NOMO-1 (cell line): ENCODE measurements around the gene KCNQ1.

Source experiments
- DNase-seq, 2 experiments: peaks; one replicate each; lab custom pipeline; 2025; ENCODE audit not compliant: unreplicated experiment in 2 of 2; lab: John Stamatoyannopoulos, UW

KCNQ1 gene

GRCh38 chr11:2825261-2825888, 380.6 kb downstream of the KCNQ1 start:
- DNase-seq: peak in 1 of 2 experiments; percentile 18

- DNase-seq: peak; percentile 78 to 86
Observed at GRCh38 chr11:2825889-2826678, 381.3 kb downstream of the KCNQ1 start.

- DNase-seq: peak; percentile 47 to 68
Observed at GRCh38 chr11:2826679-2827056, 381.9 kb downstream of the KCNQ1 start.

GRCh38 chr11:2827256-2827655, 382.4 kb downstream of the KCNQ1 start:
- DNase-seq: no peak

GRCh38 chr11:2827792-2828191, 383.0 kb downstream of the KCNQ1 start:
- DNase-seq: no peak

- DNase-seq: no peak
Observed at GRCh38 chr11:2828585-2829330, 383.9 kb downstream of the KCNQ1 start.

GRCh38 chr11:2830030-2830812, 385.4 kb downstream of the KCNQ1 start:
- DNase-seq: no peak

GRCh38 chr11:2830886-2831285, 386.1 kb downstream of the KCNQ1 start:
- DNase-seq: no peak

- no peak for DNase-seq
Observed at GRCh38 chr11:2831781-2832532, 387.1 kb downstream of the KCNQ1 start.

- DNase-seq: no peak
Observed at GRCh38 chr11:2832533-2833020, 387.8 kb downstream of the KCNQ1 start.

GRCh38 chr11:2833051-2833715, 388.4 kb downstream of the KCNQ1 start:
- DNase-seq: no peak

GRCh38 chr11:2833716-2834502, 389.1 kb downstream of the KCNQ1 start:
- no peak for DNase-seq

- no peak for DNase-seq
Observed at GRCh38 chr11:2834503-2835273, 389.9 kb downstream of the KCNQ1 start.

- no peak for DNase-seq
Observed at GRCh38 chr11:2835296-2835695, 390.5 kb downstream of the KCNQ1 start.

GRCh38 chr11:2835751-2836150, 390.9 kb downstream of the KCNQ1 start:
- no peak for DNase-seq

- no peak for DNase-seq
Observed at GRCh38 chr11:2836315-2837095, 391.7 kb downstream of the KCNQ1 start.

- no peak for DNase-seq
Observed at GRCh38 chr11:2837096-2837601, 392.3 kb downstream of the KCNQ1 start.
